Left renal pelvis (tissue), 4 donors: Measurements from ENCODE around the gene MT1B. TPM values are rescaled to one million over a fixed set of nuclear protein-coding genes. Genes with fewer than 3 reads are reported as not detected.

Source experiments
- DNase-seq, 4 donors: peaks; one replicate each; pipeline ENCODE4 v3.0.0-alpha.2; 2013; ENCODE audit warnings: low read depth in 4 of 4, low spot score in 3 of 4
- polyA plus RNA-seq, 4 donors: library from polyadenylated mRNA; unstranded; fragments of 120-200 nt; gene quantifications; one replicate each; pipeline ENCODE4 v1.2.1, GENCODE V29; 2013; ENCODE audit not compliant: insufficient read length in 4 of 4

The MT1B gene
- polyA plus RNA-seq, 4 donors = 0.59 TPM; not detected in 3

DNA sequence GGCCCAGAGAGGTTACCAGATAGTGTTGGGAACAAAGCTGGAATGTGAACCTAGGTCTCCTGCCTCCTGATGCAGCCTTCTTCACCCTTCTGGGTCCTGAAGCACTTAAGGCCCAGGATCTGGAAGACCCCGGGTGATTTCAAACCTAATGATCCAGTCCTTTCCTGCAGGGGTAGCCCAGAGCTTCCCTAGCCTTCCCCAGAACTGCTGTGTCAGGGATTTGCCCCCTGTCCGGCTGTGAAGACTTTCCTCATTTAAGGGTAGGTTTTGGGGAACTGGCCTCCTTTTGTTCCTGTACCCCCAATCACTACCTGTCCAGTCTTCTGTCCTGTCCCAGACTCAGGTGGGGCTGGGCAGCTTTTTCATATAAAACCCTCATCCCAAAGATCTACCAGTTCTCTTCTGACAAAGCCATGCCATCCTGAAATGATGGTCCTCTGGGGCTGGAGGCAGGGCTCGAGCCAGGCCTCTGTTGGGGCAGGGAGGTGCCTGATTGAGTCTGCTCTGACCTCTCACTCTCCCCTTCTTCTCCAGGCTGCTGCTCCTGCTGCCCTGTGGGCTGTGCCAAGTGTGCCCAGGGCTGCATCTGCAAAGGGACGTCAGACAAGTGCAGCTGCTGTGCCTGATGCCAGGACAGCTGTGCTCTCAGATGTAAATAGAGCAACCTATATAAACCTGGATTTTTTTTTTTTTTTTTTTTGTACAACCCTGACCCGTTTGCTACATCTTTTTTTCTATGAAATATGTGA lies 31.9 kb downstream of the MT1B start:
- DNase-seq = no peak

DNA sequence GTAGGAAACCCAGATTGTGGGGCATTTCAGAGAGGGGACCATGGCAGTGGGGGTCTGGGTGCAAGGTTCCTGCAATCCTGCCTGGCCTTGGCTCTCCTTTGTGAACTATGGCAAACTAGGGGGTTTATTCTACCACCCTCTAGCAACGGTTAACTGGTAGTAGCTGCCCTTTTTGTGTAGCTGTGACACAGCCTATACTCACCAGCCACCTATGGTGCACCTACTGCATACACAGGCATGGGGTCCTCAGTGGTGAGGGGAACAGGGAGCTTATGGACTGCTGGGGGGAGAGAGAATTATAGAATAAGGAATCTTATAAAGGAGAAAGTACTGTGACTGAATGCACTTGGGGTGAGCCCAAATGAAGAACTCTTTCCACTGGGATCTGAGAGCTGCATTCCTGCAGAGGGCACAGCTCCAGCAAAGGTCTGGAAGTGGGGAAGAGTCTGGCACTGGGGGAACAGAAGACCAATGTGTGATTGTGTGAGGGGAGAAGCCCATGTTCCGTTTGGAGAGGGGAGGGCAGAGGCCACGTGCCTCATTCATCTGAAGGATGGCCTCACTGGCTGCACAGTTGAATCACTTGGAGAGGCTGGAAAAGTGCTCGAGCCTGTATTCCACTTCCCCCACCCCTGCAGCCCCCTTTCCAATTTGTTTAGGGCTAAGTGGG lies 32.7 kb downstream of the MT1B start:
- DNase-seq = no peak

DNA sequence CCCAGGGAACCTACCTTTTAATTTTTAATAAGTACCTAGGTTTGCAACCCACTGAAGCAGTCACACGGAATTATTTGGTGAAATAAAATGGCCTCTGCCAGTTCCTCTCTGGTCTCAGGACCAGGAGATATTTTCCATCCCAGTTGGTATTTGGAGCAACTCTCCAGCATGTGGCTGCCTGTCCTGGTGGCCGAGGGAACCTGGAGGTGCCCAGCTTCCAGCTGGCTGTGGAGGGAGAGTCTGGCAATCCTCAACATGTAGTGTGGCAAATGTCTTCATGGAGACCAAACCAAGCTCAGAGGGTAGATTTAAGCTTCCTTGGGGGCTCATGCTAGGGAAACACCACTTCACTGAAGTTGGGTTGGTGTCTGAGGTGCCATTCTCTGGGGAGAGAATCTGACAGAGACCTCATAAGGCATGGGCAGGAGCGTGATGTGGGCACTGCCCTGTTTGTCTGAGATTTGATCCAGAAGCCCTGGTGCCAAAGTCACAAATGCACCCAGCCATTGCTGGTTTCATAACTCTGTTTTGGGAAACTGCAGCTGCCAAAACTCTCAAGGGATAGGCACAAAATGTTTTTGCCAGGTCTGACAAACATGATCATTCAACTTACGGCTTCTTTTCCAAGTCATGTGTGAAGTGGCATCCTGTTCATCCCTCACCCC lies 33.4 kb downstream of the MT1B start:
- DNase-seq = no peak

DNA sequence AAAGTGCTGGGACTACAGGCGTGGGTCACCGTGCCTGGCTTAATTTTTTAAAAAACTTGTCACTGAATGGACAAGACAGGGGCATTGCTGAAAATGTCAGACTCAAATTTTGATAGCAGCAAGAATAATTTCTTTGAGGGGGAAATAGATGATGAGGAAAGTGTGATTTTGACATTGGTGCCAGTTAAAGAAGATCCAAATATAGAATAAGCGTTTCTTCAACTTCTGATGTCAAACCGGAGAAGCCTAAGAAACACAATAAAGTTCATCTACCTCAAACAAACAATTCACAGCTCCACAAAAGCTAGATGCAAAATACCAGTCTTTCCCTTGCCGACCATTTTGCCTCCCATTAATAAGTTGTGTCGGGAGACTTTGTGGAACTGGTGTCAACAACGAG lies 35.1 kb downstream of the MT1B start:
- no peak for DNase-seq

DNA sequence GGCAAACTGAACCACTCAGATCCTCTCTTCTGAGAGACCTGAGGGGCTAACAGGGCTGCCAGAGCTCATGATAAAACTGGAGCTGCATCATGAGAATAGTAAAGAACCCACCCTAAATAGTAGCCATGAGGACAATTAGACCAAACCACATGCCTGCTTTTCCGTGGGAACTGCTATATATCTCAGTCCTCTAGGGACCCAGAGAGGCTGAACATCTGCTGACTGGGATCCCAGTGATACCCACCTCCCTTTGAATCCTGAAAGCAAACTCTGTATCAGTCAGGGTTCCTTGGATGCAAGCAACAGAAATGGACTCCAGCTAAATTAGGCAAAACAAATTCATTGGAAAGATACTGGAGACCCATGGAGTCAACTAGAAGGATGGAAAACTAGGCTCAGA lies 37.1 kb downstream of the MT1B start:
- DNase-seq = no peak

DNA sequence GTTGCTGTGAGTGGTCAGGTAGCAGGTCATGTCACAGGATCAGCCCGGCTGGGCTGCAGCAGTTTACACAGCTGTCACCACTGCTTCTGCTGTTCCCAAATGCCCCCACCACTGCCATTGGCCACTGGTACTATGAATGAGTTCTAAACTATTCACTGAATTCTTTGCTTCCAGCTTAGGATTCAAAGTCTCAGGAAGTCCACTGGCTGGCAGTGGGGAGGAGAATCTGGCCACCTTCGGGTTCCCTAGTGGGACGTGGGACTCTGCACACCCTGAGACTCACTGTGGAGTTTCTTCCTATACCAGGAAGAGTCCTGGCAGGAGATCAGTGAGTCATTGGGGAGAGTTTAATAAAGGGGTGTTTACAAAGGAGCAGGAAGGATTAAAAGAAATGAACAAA lies 37.5 kb downstream of the MT1B start:
- DNase-seq = no peak

DNA sequence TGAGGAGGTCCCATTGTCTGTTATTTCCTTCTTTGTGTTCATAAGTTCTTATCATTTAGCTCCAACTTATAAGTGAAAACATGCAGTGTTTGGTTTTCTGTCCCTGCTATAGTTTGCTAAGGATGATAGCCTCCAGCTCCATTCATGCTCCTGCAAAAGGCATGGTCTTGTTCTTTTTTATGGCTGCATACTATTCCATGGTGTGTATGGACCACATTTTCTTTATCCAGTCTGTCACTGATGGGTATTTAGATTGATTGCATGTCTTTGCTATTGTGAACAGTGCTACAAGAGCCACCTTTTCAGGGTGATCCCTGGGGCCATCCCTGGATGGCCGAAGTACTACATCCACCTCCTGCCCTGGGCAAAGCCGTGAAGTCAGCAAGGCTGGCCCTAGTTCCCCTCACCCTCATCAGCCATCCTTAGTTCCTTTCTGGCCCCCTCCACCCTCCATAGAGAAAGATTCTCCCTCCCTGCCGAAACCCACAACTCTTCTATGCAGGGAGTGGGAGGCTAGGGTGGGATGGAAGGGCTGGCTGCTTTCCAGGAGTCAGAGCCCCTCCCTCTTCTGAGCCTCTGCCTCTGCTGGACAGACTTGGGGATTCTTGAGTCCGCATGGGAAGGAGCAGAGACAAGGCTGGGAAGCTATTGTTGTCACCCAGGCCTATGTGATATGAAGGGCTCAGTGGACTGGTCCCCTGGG lies 38.9 kb downstream of the MT1B start:
- no peak for DNase-seq

DNA sequence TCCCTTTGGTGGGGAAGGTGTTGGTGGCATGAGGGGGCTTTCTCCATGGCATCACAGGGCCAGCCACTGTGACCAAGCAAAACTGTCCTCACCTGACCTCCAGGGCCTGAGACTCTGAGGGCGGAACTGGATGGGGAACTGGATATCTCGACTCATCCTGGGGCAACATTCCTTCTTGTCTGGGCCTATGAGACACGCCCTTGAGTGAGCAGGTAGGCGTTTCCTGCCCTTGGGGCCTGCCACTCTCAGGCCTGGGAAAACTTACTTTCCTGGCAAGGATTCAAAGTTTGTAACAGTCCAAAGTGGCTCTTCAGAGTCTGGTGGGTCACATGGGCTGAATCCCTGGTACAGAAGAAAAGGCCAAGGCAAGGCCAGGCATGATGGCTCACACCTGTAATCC lies 40.2 kb downstream of the MT1B start:
- no peak for DNase-seq

DNA sequence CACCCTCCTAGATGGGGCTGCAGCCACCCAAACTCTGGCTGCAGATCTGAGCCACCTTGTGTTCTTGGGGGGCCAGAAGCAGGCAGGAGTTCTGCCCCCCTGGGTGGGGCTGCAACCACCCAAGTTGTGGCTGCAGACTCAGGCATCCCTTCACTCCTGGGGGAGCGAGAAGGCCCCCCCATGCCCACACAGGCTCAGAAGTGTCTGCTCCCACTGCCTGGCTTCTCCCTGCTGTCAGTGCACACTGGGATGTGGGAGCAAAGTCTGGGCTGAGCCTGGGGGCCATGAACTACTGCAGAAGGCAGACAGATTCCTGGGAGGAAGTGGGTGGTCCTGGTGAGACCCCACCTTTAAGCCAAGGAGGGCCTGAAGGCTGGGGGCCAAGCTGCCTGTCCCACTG lies 43.6 kb downstream of the MT1B start:
- DNase-seq = no peak

DNA sequence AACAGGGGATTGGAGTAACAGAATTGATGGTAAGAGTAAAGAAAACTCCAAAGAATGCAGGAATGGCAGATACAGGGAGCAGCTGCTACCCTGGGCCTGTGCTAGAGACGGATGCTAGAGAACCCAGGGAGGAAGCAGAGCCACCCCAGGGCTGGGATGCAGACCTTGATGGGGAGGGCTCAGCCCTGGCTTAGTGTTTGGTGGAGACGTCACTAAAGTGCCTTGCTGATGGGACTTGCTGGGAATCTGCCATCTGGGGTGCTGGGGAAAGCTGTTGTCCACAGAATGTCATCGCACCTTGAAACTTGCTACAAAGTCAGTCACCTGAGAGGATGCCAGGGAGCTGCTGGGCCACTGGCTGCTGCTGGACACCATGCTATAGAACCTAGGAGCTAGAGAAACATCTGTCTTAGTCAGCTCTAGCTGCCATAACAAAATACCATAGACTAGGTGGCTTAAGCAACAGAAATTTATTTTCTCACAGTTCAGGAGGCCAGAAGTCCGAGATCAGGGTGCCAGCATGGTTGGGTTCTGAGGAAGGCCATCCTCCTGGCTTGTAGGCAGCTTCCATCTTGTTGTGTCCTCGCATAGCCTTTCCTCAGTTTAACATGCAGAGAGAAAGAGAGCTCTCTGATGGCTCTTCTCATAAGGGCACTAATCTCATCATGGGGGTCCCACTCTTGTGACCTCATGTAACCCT lies 45.9 kb downstream of the MT1B start:
- no peak for DNase-seq

DNA sequence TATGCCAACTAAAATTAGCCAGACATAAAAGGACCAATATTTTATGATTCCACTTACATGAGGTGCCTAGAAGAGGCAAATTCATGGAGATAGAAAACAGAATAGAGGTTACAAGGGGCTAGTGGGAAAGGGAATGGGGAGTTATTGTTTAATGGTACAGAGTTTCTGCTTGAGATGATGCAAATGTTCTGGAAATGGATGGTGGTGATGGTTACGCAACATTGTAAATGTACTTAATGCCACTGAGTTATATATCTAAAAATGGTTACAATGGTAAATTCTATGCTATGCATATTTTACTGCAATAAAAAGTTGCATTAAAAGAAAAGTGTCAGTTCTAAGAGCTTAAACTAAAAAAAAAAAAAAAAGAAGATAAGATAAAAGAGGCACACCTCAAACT lies 48.5 kb downstream of the MT1B start:
- no peak for DNase-seq

DNA sequence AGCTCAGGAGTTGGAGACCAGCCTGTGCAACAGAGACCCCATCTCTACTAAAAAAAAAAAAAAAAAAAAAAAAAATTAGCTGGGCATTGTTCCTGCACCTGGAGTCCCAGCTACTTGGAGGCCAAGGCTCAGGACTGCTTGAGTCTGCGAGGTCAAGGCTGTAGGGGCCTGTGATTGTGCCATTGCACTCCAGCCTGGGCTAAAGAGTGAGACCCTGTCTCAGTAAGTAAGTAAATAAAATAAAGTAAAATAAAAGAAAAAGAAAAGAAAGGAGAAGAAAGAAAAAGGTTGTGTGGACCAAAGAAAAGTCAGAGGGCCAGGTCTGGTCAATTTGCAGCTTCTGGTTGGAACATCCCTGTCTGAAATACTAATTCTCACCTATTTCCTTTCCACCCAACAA lies 48.9 kb downstream of the MT1B start:
- no peak for DNase-seq

DNA sequence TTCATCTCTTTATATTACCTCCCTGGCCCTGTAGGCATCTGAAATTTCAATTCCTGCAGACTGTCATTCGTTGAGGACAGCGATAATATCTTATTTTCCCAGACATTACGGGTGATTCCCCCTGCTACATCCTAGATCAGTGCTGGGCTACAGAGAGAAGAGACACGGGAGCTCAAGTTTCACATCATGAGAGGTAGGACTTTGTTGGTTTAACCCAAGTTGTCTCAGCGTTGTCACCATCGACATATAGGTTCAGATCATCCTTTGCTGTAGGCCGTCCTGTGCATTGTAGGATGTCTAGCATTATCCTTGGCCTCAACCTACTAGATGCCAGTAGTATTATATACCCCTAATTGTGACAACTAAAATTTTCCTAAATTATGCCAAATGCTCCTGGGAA lies 49.8 kb downstream of the MT1B start:
- DNase-seq = no peak

Other genes with a start within 250 kb of the MT1B start
- 100 to 1,000 TPM in 3 of 4 donors, 10 to 100 TPM in 1; 96.4 to 143 (median 124) TPM for gene AMFR, start 226.3 kb upstream of the MT1B start, polyA plus RNA-seq
- 100 to 1,000 TPM; 119 to 154 (median 128) TPM for gene NUDT21, start 200.6 kb upstream of the MT1B start, polyA plus RNA-seq
- gene OGFOD1, start 200.3 kb upstream of the MT1B start, polyA plus RNA-seq = 10 to 100 TPM; 37.2 to 41.3 (median 38.9) TPM
- gene BBS2, start 131.9 kb upstream of the MT1B start, polyA plus RNA-seq = 100 to 1,000 TPM in 2 of 4 donors, 10 to 100 TPM in 2; 73.8 to 109 (median 93.8) TPM
- gene MT4, start 86.8 kb upstream of the MT1B start, polyA plus RNA-seq = not detected
- 1 to 10 TPM in 2 of 4 donors, under 1 TPM in 1, not detected in 1; 0.73 to 1.4 (median 1.0) TPM for gene MT3, start 62.4 kb upstream of the MT1B start, polyA plus RNA-seq
- 10 to 100 TPM; 19.5 to 27.5 (median 23.6) TPM for gene MT2A, start 43.3 kb upstream of the MT1B start, polyA plus RNA-seq
- gene MT1E, start 26.1 kb upstream of the MT1B start, polyA plus RNA-seq = 10 to 100 TPM; 20.0 to 50.1 (median 24.8) TPM
- 1 to 10 TPM in 1 of 4 donors, under 1 TPM in 2, not detected in 1; 0.27 to 1.1 (median 0.32) TPM for gene MT1M, start 19.2 kb upstream of the MT1B start, polyA plus RNA-seq
- not detected for gene MT1A, start 13.2 kb upstream of the MT1B start, polyA plus RNA-seq
- 10 to 100 TPM in 3 of 4 donors, 1 to 10 TPM in 1; 4.9 to 73.8 (median 49.8) TPM for gene MT1F, start 6.1 kb downstream of the MT1B start, polyA plus RNA-seq
- 100 to 1,000 TPM in 1 of 4 donors, 10 to 100 TPM in 3; 16.9 to 173 (median 36.0) TPM for gene MT1G, start 16.2 kb downstream of the MT1B start, polyA plus RNA-seq
- gene MT1H, start 17.9 kb downstream of the MT1B start, polyA plus RNA-seq = 10 to 100 TPM in 2 of 4 donors, 1 to 10 TPM in 2; 4.4 to 57.8 (median 10.6) TPM
- 10 to 100 TPM; 16.7 to 48.4 (median 22.0) TPM for gene MT1X, start 30.6 kb downstream of the MT1B start, polyA plus RNA-seq
- gene NUP93, start 78.2 kb downstream of the MT1B start, polyA plus RNA-seq = 10 to 100 TPM; 50.1 to 94.4 (median 79.9) TPM
- gene SLC12A3, start 213.3 kb downstream of the MT1B start, polyA plus RNA-seq = 10 to 100 TPM in 3 of 4 donors, 1 to 10 TPM in 1; 1.3 to 37.8 (median 35.0) TPM